ENCODE results near the gene PCDHGB2.

DNA sequence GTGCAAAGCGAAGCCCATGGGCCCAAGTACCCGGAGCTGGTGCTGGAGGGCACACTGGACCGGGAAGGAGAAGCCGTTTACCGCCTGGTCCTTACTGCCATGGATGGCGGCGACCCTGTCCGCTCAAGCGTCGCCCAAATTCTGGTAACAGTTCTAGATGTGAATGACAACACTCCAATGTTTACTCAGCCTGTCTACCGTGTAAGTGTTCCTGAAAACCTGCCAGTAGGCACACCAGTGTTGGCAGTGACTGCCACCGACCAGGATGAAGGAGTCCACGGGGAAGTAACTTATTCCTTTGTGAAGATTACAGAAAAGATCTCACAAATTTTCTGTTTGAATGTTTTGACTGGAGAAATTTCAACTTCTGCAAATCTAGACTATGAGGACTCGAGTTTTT lies 14.8 kb downstream of the PCDHGB2 start:
- TF ChIP-seq, protein P1, sequence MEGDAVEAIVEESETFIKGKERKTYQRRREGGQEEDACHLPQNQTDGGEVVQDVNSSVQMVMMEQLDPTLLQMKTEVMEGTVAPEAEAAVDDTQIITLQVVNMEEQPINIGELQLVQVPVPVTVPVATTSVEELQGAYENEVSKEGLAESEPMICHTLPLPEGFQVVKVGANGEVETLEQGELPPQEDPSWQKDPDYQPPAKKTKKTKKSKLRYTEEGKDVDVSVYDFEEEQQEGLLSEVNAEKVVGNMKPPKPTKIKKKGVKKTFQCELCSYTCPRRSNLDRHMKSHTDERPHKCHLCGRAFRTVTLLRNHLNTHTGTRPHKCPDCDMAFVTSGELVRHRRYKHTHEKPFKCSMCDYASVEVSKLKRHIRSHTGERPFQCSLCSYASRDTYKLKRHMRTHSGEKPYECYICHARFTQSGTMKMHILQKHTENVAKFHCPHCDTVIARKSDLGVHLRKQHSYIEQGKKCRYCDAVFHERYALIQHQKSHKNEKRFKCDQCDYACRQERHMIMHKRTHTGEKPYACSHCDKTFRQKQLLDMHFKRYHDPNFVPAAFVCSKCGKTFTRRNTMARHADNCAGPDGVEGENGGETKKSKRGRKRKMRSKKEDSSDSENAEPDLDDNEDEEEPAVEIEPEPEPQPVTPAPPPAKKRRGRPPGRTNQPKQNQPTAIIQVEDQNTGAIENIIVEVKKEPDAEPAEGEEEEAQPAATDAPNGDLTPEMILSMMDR (IDR thresholded peaks at IDR 0.05): no peak
- TF ChIP-seq POLR2A (IDR thresholded peaks at IDR 0.05): no peak
